SK-N-SH (cell line): ENCODE measurements around the gene TLNRD1. TPM values are rescaled to one million over a fixed set of nuclear protein-coding genes. Genes with fewer than 3 reads are reported as not detected.

Source experiments
- CTCF ChIA-PET: fragments of 300-600, 350-600 bp; formaldehyde crosslinking; extraction: SDS; loops from one replicate; lab custom pipeline; 2021; lab: Yijun Ruan, JAX
- POLR2A ChIA-PET: fragments of 350-600 bp; sonication (Branson Sonifier 250); formaldehyde crosslinking; extraction: SDS; loops from one replicate; lab custom pipeline; 2020; ENCODE audit warnings: antibody characterized with exemption, inconsistent platforms; lab: Yijun Ruan, JAX
- DNase-seq: peaks from one replicate; pipeline ENCODE4 v3.0.0; 2012
- H2AFZ ChIP-seq: fragments of 200-600 bp; sonication (generic); 2 replicates; pipeline ENCODE4 v1.8.1; 2016; ENCODE audit warnings: antibody characterized with exemption, mild to moderate bottlenecking, low read depth
- H3F3A ChIP-seq: fragments of 200-600 bp; sonication (generic); replicated peaks from 2 replicates; pipeline ENCODE3; 2016; ENCODE audit warnings: antibody characterized with exemption, mild to moderate bottlenecking; ENCODE audit not compliant: insufficient read depth
- H3K27ac ChIP-seq, 2 experiments: fragments of 200-500 bp in 1 of 2; fragments of 200-600 bp in 1 of 2; sonication (Bioruptor generic) in 1 of 2; sonication (generic), shearing (Covaris generic) in 1 of 2; 2 replicates each; pipeline versions ENCODE4 v1.5.1 to v1.6.1; 2014 to 2016; ENCODE audit warnings: low read depth in 2 of 2, inconsistent platforms in 1 of 2, low read length in 1 of 2, mild to moderate bottlenecking in 1 of 2, mixed read lengths in 1 of 2
- H3K27me3 ChIP-seq: fragments of 200-600 bp; sonication (generic), shearing (Covaris generic); 2 replicates; pipeline ENCODE4 v1.6.1; 2016; ENCODE audit warnings: mixed run types; ENCODE audit not compliant: insufficient read depth
- H3K36me3 ChIP-seq, 2 experiments: fragments of 200-500 bp in 1 of 2; fragments of 200-600 bp in 1 of 2; sonication (Bioruptor generic) in 1 of 2; sonication (generic) in 1 of 2; replicated peaks in 1 of 2; 2 replicates each; pipeline versions ENCODE3 to v1.5.1; 2014 to 2016; ENCODE audit warnings: low read length in 1 of 2, mild to moderate bottlenecking in 1 of 2; ENCODE audit not compliant: insufficient read depth in 2 of 2, control insufficient read depth in 1 of 2
- H3K4me1 ChIP-seq, 2 experiments: fragments of 200-500 bp in 1 of 2; fragments of 200-600 bp in 1 of 2; sonication (Bioruptor generic) in 1 of 2; sonication (generic), shearing (Covaris generic) in 1 of 2; 2 replicates each; pipeline versions ENCODE4 v1.5.1 to v1.6.1; 2014 to 2016; ENCODE audit warnings: low read depth in 1 of 2, low read length in 1 of 2, mixed run types in 1 of 2; ENCODE audit not compliant: insufficient read depth in 2 of 2, control insufficient read depth in 1 of 2
- H3K4me2 ChIP-seq: fragments of 200-600 bp; sonication (generic), shearing (Covaris generic); 2 replicates; pipeline ENCODE4 v1.6.1; 2017; ENCODE audit warnings: mixed run types
- H3K4me3 ChIP-seq, 2 experiments: fragments of 200-500 bp in 1 of 2; fragments of 200-600 bp in 1 of 2; sonication (Bioruptor generic) in 1 of 2; sonication (generic), shearing (Covaris generic) in 1 of 2; 2 replicates each; pipeline versions ENCODE4 v1.5.1 to v1.8.1; 2014 to 2016; ENCODE audit warnings: low read depth in 2 of 2, inconsistent platforms in 1 of 2, low read length in 1 of 2, mild to moderate bottlenecking in 1 of 2, mixed read lengths in 1 of 2, moderate library complexity in 1 of 2
- H3K79me2 ChIP-seq: fragments of 200-600 bp; sonication (generic); 2 replicates; pipeline ENCODE4 v1.8.1; 2017; ENCODE audit warnings: mild to moderate bottlenecking; ENCODE audit not compliant: insufficient read depth
- H3K9ac ChIP-seq: fragments of 200-600 bp; sonication (generic); 2 replicates; pipeline ENCODE4 v1.6.1; 2017; ENCODE audit warnings: mixed run types
- H3K9me2 ChIP-seq: fragments of 200-600 bp; sonication (generic); 2 replicates; pipeline ENCODE4 v1.6.1; 2017; ENCODE audit warnings: mixed run types
- H3K9me3 ChIP-seq: fragments of 200-600 bp; sonication (generic); 2 replicates; pipeline ENCODE4 v1.6.1; 2017; ENCODE audit warnings: mixed run types, mild to moderate bottlenecking, moderate library complexity
- H4K20me1 ChIP-seq: fragments of 200-600 bp; sonication (generic); 2 replicates; pipeline ENCODE4 v1.6.1; 2017; ENCODE audit warnings: mild to moderate bottlenecking, mixed run types; ENCODE audit not compliant: insufficient read depth
- ELF1 ChIP-seq: IDR thresholded peaks from 2 replicates; pipeline ENCODE4 v1.4.0; 2012
- EP300 ChIP-seq, 2 experiments: IDR thresholded peaks; 2 replicates each; pipeline versions ENCODE4 v1.4.0 to v1.6.1; 2012; ENCODE audit warnings: borderline replicate concordance in 1 of 2, low read depth in 1 of 2, low read length in 1 of 2
- EZH2phosphoT487 ChIP-seq: fragments of 200-600 bp; sonication (generic); IDR thresholded peaks from 2 replicates; pipeline ENCODE4 v1.6.1; 2017; ENCODE audit warnings: low read depth, mixed run types, mild to moderate bottlenecking, antibody characterized with exemption, moderate library complexity, borderline replicate concordance
- FOSL2 ChIP-seq: IDR thresholded peaks from 2 replicates; pipeline ENCODE4 v1.4.0; 2012; ENCODE audit warnings: low read depth, mild to moderate bottlenecking, moderate library complexity, borderline replicate concordance
- FOXM1 ChIP-seq: IDR thresholded peaks from 2 replicates; pipeline ENCODE4 v1.4.0; 2012; ENCODE audit warnings: low read depth, mild to moderate bottlenecking
- GABPA ChIP-seq: IDR thresholded peaks from 2 replicates; pipeline ENCODE4 v1.4.0; 2012; ENCODE audit warnings: low read depth, mild to moderate bottlenecking
- JUND ChIP-seq: IDR thresholded peaks from 2 replicates; pipeline ENCODE4 v1.4.0; 2012
- MAX ChIP-seq: IDR thresholded peaks from 2 replicates; pipeline ENCODE4 v1.4.0; 2012; ENCODE audit warnings: low read depth
- NFIC ChIP-seq: IDR thresholded peaks from 2 replicates; pipeline ENCODE4 v1.4.0; 2012; ENCODE audit warnings: borderline replicate concordance
- NRF1 ChIP-seq: IDR thresholded peaks from 2 replicates; pipeline ENCODE4 v1.6.1; 2012; ENCODE audit warnings: low read depth, mild to moderate bottlenecking, low read length
- PBX3 ChIP-seq: IDR thresholded peaks from 2 replicates; pipeline ENCODE4; 2012
- POLR2AphosphoS5 ChIP-seq: IDR thresholded peaks from 2 replicates; pipeline ENCODE4 v1.6.1; 2012; ENCODE audit warnings: low read depth, low read length
- RAD21 ChIP-seq: IDR thresholded peaks from 2 replicates; pipeline ENCODE4 v1.6.1; 2012; ENCODE audit warnings: mild to moderate bottlenecking, low read length
- RCOR1 ChIP-seq: fragments of 150-350 bp; IDR thresholded peaks from 2 replicates; pipeline ENCODE4 v1.6.1; 2017; ENCODE audit warnings: antibody characterized with exemption, low read length
- RFX5 ChIP-seq: IDR thresholded peaks from 2 replicates; pipeline ENCODE4 v1.6.1; 2012; ENCODE audit warnings: mild to moderate bottlenecking, improper control_type of control experiment, low read length
- RXRA ChIP-seq: IDR thresholded peaks from 2 replicates; pipeline ENCODE4 v1.4.0; 2012; ENCODE audit warnings: low read depth, mild to moderate bottlenecking, borderline replicate concordance
- SIN3A ChIP-seq: IDR thresholded peaks from 2 replicates; pipeline ENCODE4 v1.6.1; 2012; ENCODE audit warnings: low read depth, mild to moderate bottlenecking, low read length, moderate library complexity, borderline replicate concordance
- SMC3 ChIP-seq: IDR thresholded peaks from 2 replicates; pipeline ENCODE4 v1.6.1; 2012; ENCODE audit warnings: low read depth, low read length, improper control_type of control experiment
- TAF1 ChIP-seq: IDR thresholded peaks from 2 replicates; pipeline ENCODE4 v1.6.1; 2012; ENCODE audit warnings: low read depth, mild to moderate bottlenecking, low read length, moderate library complexity, borderline replicate concordance
- TCF12 ChIP-seq: IDR thresholded peaks from 2 replicates; pipeline ENCODE4 v1.4.0; 2012
- TEAD4 ChIP-seq: IDR thresholded peaks from 2 replicates; pipeline ENCODE4 v1.4.0; 2012; ENCODE audit warnings: mild to moderate bottlenecking, borderline replicate concordance; ENCODE audit not compliant: insufficient read depth
- USF1 ChIP-seq: IDR thresholded peaks from 2 replicates; pipeline ENCODE4 v1.4.0; 2012; ENCODE audit warnings: low read depth, borderline replicate concordance
- USF2 ChIP-seq: fragments of 150-350 bp; IDR thresholded peaks from 2 replicates; pipeline ENCODE4 v1.6.1; 2017; ENCODE audit warnings: antibody characterized with exemption, low read length, low read depth, borderline replicate concordance
- WGBS: methylation state at CpG from one replicate; pipeline ENCODE4 v1.1.6; 2017; ENCODE audit warnings: low lambda C conversion rate; 5-methylcytosine and 5-hydroxymethylcytosine counted together
- polyA plus RNA-seq, 3 experiments: library from polyadenylated mRNA; depleted of rRNA; stranded (reverse); fragments of >200 nt; gene quantifications; 2 replicates each; pipeline ENCODE4 v1.2.3, GENCODE V29; 2012

The TLNRD1 gene
- polyA plus RNA-seq, 1 of the 3 experiments (the other 2 are of a cell fraction) = 5.0 TPM

- 90% methylated on average over 8 of the region's 8 CpGs for WGBS
- TF ChIP-seq GABPA (no peak), RFX5 (no peak), ELF1 (no peak), TCF12 (no peak), USF1 (no peak), EP300 (IDR thresholded peaks at IDR 0.05; ENCODE audit: borderline replicate concordance in 1 of 2, low read depth in 1 of 2, low read length in 1 of 2) (no peak), RXRA (no peak), TEAD4 (no peak), USF2 (no peak), RCOR1 (no peak), EZH2phosphoT487 (no peak), SIN3A (no peak), JUND (no peak), TAF1 (no peak), RAD21 (no peak)
- TF ChIP-seq, all 33 proteins: peak for 0
- POLR2A ChIA-PET = no interaction called here
These were observed 34.1 kb upstream of the TLNRD1 start for GRCh38 chr15:80966431-80967197.

GRCh38 chr15:80967451-80967850 is 33.3 kb upstream of the TLNRD1 start:
- DNase-seq = no peak
- Histone ChIP-seq H3K4me1 (peaks cover 0 to 7% of the 10 kb centered on the region in 2 experiments; a peak in 1 of 4 replicates), H3K4me2 (no peak overlapping the region), H3K4me3 (no peak overlapping the region), H3F3A (no peaks in the 10 kb centered on the region), H3K27me3 (no peaks in the 10 kb centered on the region), H3K36me3 (no peaks in the 10 kb centered on the region), H3K9me2 (no peaks in the 10 kb centered on the region), H3K9me3 (no peaks in the 10 kb centered on the region), H2AFZ (no peak overlapping the region), H3K79me2 (no peaks in the 10 kb centered on the region; the same call in 1 of the 2 replicates), H3K27ac (peak overlapping the region in 1 of 2 experiments; percentile 78; a peak in 1 of 4 replicates), H4K20me1 (no peaks in the 10 kb centered on the region), H3K9ac (no peak overlapping the region)
- peak; percentile 92 for TF ChIP-seq TEAD4
- no peak for TF ChIP-seq FOXM1
- peak; percentile 13; the same call in 1 of the 2 replicates for TF ChIP-seq FOSL2
- peak; percentile 79 for TF ChIP-seq NFIC
- peak; percentile 97 for TF ChIP-seq TCF12
- no peak for TF ChIP-seq NRF1
- TF ChIP-seq EP300 (IDR thresholded peaks at IDR 0.05; ENCODE audit: borderline replicate concordance in 1 of 2, low read depth in 1 of 2, low read length in 1 of 2) = 0 out of 4 replicates have a peak, but pooled peaks of 1 of the 2 experiments have one; percentile 51
- TF ChIP-seq MAX = peak; percentile 42
- peak; percentile 71 for TF ChIP-seq PBX3
- peak; percentile 24; the same call in 1 of the 2 replicates for TF ChIP-seq JUND
- TF ChIP-seq SMC3 = no peak
- TF ChIP-seq POLR2AphosphoS5 = peak; percentile 77; the same call in 1 of the 2 replicates
- ChIA-PET POLR2A (no interaction called here), CTCF (interaction anchor here (1.1 to 6.3 kb wide), 8 partner anchors 8 to 512 kb away, joined by 3 to 139 read pairs (median 24); partner anchors contain the start of gene CEMIP)
- 37% methylated on average over 3 of the region's 3 CpGs for WGBS

More at GRCh38 chr15:80966431-80967197, 34.1 kb upstream of the TLNRD1 start:
- Histone ChIP-seq H3K27ac (peak overlapping the region in 1 of 2 experiments; percentile 58; a peak in 1 of 4 replicates), H3K27me3 (no peaks in the 10 kb centered on the region), H4K20me1 (no peaks in the 10 kb centered on the region), H3K9me2 (no peaks in the 10 kb centered on the region), H3K9me3 (no peaks in the 10 kb centered on the region), H3K79me2 (no peaks in the 10 kb centered on the region; the same call in 1 of the 2 replicates), H3K4me2 (no peak overlapping the region), H3K36me3 (no peaks in the 10 kb centered on the region), H3F3A (no peaks in the 10 kb centered on the region), H3K4me1 (peaks cover 0 to 7% of the 10 kb centered on the region in 2 experiments; a peak in 1 of 4 replicates), H2AFZ (no peak overlapping the region), H3K9ac (no peak overlapping the region), H3K4me3 (no peak overlapping the region)
- CTCF ChIA-PET = interaction anchor here (1.1 to 6.3 kb wide), 6 partner anchors 9 to 399 kb away, joined by 3 to 139 read pairs (median 28); partner anchors contain the start of gene CEMIP
- DNase-seq = no peak
